Natural killer cell (primary cell): Measurements from ENCODE around the gene RORB. TPM values are rescaled to one million over a fixed set of nuclear protein-coding genes. Genes with fewer than 3 reads are reported as not detected.

Source experiments
- ATAC-seq, 3 donors: fragments of 150-1000 bp in 2 of 3; fragments of 200-7000 bp in 1 of 3; cut with Tn5 transposase; 1 replicate in 1 of 3; 2 replicates in 2 of 3; pipeline ENCODE4 v1.10.0; 2021; ENCODE audit warnings: mild to moderate bottlenecking in 2 of 3, moderate library complexity in 2 of 3
- DNase-seq, 2 donors: peaks; one replicate each; pipeline versions ENCODE4 v3.0.0 to v3.0.0-alpha.2; 2013 to 2021; ENCODE audit warnings: mixed read lengths in 1 of 2
- H3K27ac ChIP-seq: one replicate; pipeline ENCODE4 v1.5.1; 2013; ENCODE audit warnings: mild to moderate bottlenecking, low read length
- H3K27me3 ChIP-seq: one replicate; pipeline ENCODE4 v1.6.1; 2013; ENCODE audit warnings: low read length; ENCODE audit not compliant: control insufficient read depth, insufficient read depth
- H3K36me3 ChIP-seq: one replicate; pipeline ENCODE4 v1.6.1; 2013; ENCODE audit warnings: low read length; ENCODE audit not compliant: control insufficient read depth, insufficient read depth
- H3K4me1 ChIP-seq: one replicate; pipeline ENCODE4 v1.6.1; 2013; ENCODE audit warnings: low read length; ENCODE audit not compliant: control insufficient read depth, insufficient read depth
- H3K4me3 ChIP-seq: one replicate; pipeline ENCODE4 v1.5.1; 2013; ENCODE audit warnings: low read length
- H3K9me3 ChIP-seq: one replicate; pipeline ENCODE4 v1.6.1; 2013; ENCODE audit warnings: low read length; ENCODE audit not compliant: control insufficient read depth, insufficient read depth
- H3K27ac Mint-ChIP-seq, 2 donors: one replicate each; pipeline ENCODE4 v1.8.0; 2022; ENCODE audit warnings: mild to moderate bottlenecking in 2 of 2, mixed read lengths in 2 of 2, moderate library complexity in 1 of 2
- H3K27me3 Mint-ChIP-seq, 2 donors: one replicate each; pipeline ENCODE4 v1.8.0; 2022; ENCODE audit warnings: low read depth in 2 of 2, mixed read lengths in 2 of 2
- H3K36me3 Mint-ChIP-seq: one replicate; pipeline ENCODE4 v1.8.0; 2022; ENCODE audit warnings: mixed read lengths
- H3K4me1 Mint-ChIP-seq, 2 donors: one replicate each; pipeline ENCODE4 v1.8.0; 2022; ENCODE audit warnings: mixed read lengths in 2 of 2
- H3K4me3 Mint-ChIP-seq: one replicate; pipeline ENCODE4 v1.8.0; 2022; ENCODE audit warnings: mild to moderate bottlenecking, moderate library complexity, mixed read lengths
- H3K9me3 Mint-ChIP-seq, 2 donors: one replicate each; pipeline ENCODE4 v1.8.0; 2022; ENCODE audit warnings: mixed read lengths in 2 of 2
- WGBS: methylation state at CpG from one replicate; pipeline ENCODE4 v1.1.7; 2013; ENCODE audit warnings: missing lambda C conversion rate; ENCODE audit not compliant: insufficient coverage; 5-methylcytosine and 5-hydroxymethylcytosine counted together
- intact Hi-C: fragments of 100-400 bp; cut with micrococcal nuclease; formaldehyde crosslinking; loops from one replicate; pipeline ENCODE4 v1.14.2; 2022
- total RNA-seq, 4 donors: library from RNA; stranded (reverse); fragments of 120-200 nt in 1 of 4; gene quantifications; one replicate each; pipeline versions ENCODE4 v1.2.3 to v1.2.4, GENCODE V29; 2013 to 2022
- TF ChIP-seq, protein P1 (sequence below): fragments of 200-600 bp; IDR thresholded peaks from one replicate; pipeline ENCODE4 v1.8.0; 2022; ENCODE audit warnings: antibody characterized with exemption

RORB gene
- total RNA-seq, 3 donors from 2014 or later (not counting 1 experiment from before 2014, with no cell fraction given) = 0.38 to 0.73 (median 0.41) TPM

- intact Hi-C loops = no loop called here
- TF ChIP-seq, protein P1, sequence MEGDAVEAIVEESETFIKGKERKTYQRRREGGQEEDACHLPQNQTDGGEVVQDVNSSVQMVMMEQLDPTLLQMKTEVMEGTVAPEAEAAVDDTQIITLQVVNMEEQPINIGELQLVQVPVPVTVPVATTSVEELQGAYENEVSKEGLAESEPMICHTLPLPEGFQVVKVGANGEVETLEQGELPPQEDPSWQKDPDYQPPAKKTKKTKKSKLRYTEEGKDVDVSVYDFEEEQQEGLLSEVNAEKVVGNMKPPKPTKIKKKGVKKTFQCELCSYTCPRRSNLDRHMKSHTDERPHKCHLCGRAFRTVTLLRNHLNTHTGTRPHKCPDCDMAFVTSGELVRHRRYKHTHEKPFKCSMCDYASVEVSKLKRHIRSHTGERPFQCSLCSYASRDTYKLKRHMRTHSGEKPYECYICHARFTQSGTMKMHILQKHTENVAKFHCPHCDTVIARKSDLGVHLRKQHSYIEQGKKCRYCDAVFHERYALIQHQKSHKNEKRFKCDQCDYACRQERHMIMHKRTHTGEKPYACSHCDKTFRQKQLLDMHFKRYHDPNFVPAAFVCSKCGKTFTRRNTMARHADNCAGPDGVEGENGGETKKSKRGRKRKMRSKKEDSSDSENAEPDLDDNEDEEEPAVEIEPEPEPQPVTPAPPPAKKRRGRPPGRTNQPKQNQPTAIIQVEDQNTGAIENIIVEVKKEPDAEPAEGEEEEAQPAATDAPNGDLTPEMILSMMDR = no peak
- peaks cover 8 to 21% of the 10 kb centered on the region in 2 donors for H3K27me3 Mint-ChIP-seq
- H3K9me3 ChIP-seq = no peaks in the 10 kb centered on the region
- WGBS = no CpG with 5 or more reads among the region's 1 CpG
- H3K4me3 ChIP-seq = no peak overlapping the region
- no peak overlapping the region for H3K27ac ChIP-seq
- H3K27me3 ChIP-seq = no peaks in the 10 kb centered on the region
- H3K9me3 Mint-ChIP-seq = no peaks in the 10 kb centered on the region
- DNase-seq (no peak), ATAC-seq (no peak)
- no peaks in the 10 kb centered on the region for H3K36me3 Mint-ChIP-seq
- no peak overlapping the region for H3K4me3 Mint-ChIP-seq
- no peaks in the 10 kb centered on the region for H3K36me3 ChIP-seq
- no peaks in the 10 kb centered on the region for H3K4me1 Mint-ChIP-seq
- no peaks in the 10 kb centered on the region for H3K4me1 ChIP-seq
- no peak overlapping the region for H3K27ac Mint-ChIP-seq
Measured at GRCh38 chr9:74487395-74487794, 9.7 kb upstream of the RORB start.

- no peak for DNase-seq
- H3K27ac ChIP-seq = no peak overlapping the region
- no peak overlapping the region for H3K4me3 ChIP-seq
- H3K9me3 ChIP-seq = no peaks in the 10 kb centered on the region
- Mint-ChIP-seq H3K36me3 (no peaks in the 10 kb centered on the region), H3K4me1 (peaks cover 16 to 24% of the 10 kb centered on the region in 2 donors), H3K27me3 (peaks cover 16 to 21% of the 10 kb centered on the region in 2 donors), H3K4me3 (no peak overlapping the region), H3K27ac (no peak overlapping the region), H3K9me3 (no peaks in the 10 kb centered on the region)
- TF ChIP-seq, protein P1 = no peak
- no peak for ATAC-seq
- peaks cover 2% of the 10 kb centered on the region for H3K27me3 ChIP-seq
- H3K36me3 ChIP-seq = no peaks in the 10 kb centered on the region
- intact Hi-C loops = no loop called here
- peaks cover 9% of the 10 kb centered on the region for H3K4me1 ChIP-seq
- no CpG with 5 or more reads among the region's 2 CpGs for WGBS
Measured at GRCh38 chr9:74493512-74493911, 3.6 kb upstream of the RORB start.

DNA sequence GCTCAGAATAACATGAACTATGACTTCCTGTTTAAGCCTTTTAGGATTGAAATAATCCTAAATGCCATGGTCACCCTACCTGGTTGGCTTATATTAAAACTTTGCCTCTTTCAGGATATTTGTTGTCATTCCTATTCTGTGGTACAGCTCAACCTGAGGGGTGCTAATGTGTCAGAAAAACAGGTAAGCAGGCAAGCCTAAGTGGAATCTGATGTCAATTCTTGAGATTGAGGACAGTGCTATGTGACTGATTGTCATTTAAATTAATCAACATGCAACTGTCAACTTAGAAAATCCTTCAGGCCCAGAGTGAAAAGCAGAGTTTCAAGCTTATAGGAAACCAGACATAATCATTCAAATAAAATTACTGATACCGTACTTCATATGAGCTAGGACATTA lies 2.6 kb upstream of the RORB start:
- H3K4me3 ChIP-seq = no peak overlapping the region
- Mint-ChIP-seq H3K4me3 (no peak overlapping the region), H3K9me3 (no peaks in the 10 kb centered on the region), H3K27me3 (peaks cover 22 to 26% of the 10 kb centered on the region in 2 donors), H3K4me1 (peaks cover 22 to 33% of the 10 kb centered on the region in 2 donors), H3K27ac (no peak overlapping the region), H3K36me3 (no peaks in the 10 kb centered on the region)
- no peaks in the 10 kb centered on the region for H3K9me3 ChIP-seq
- WGBS = no CpG with 5 or more reads among the region's 1 CpG
- intact Hi-C loops = no loop called here
- TF ChIP-seq, protein P1 = no peak
- DNase-seq (no peak), ATAC-seq (no peak)
- peaks cover 9% of the 10 kb centered on the region for H3K27me3 ChIP-seq
- H3K27ac ChIP-seq = no peak overlapping the region
- no peaks in the 10 kb centered on the region for H3K36me3 ChIP-seq
- peaks cover 18% of the 10 kb centered on the region for H3K4me1 ChIP-seq

DNA sequence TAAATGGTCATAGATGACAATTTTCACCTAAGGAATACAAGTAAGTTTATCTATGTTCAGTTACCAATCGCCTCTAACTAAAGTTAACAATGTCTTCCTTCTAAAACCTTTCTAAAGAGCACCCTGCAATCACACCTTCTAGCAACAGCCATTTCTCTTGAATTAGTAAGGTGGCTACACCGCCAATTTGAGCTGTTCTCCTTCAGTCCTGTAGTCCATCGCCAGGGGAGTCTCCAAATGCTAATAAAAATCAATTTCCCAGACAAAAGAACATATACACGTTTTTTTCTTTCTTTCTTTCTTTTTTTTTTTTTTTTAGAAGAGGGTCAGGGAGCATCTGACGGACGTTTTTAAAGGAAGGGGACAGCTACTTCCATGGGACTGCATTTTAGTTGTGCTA lies 729 bp upstream of the RORB start:
- Mint-ChIP-seq H3K27ac (peak overlapping the region in 1 of 2 donors; percentile 92), H3K36me3 (no peaks in the 10 kb centered on the region), H3K9me3 (no peaks in the 10 kb centered on the region), H3K27me3 (peaks cover 36 to 42% of the 10 kb centered on the region in 2 donors), H3K4me1 (peaks cover 25 to 48% of the 10 kb centered on the region in 2 donors), H3K4me3 (peak overlapping the region; percentile 98)
- TF ChIP-seq, protein P1 = no peak
- Histone ChIP-seq H3K9me3 (no peaks in the 10 kb centered on the region), H3K27me3 (peaks cover 27% of the 10 kb centered on the region), H3K4me1 (peaks cover 30% of the 10 kb centered on the region), H3K4me3 (peak overlapping the region; percentile 87), H3K27ac (no peak overlapping the region), H3K36me3 (no peaks in the 10 kb centered on the region)
- intact Hi-C loops = no loop called here
- DNase-seq (no peak), ATAC-seq (peak; percentile 19 to 28 (median 22))
- WGBS = 72% methylated on average over 3 of the region's 6 CpGs
